BE2C (cell line): ENCODE measurements around the gene PARD3B.
A peak's percentile ranks its signal among the peaks of the same experiment; 100 is the strongest.

Experiments used
- DNase-seq: peaks from one replicate; pipeline ENCODE4 v3.0.0-alpha.2; 2020
- H3K27me3 ChIP-seq: fragments of 250-450 bp; sonication (Bioruptor Pico); 2 replicates; pipeline ENCODE4 v1.5.1; 2020; ENCODE audit warnings: mild to moderate bottlenecking
- H3K36me3 ChIP-seq: fragments of 250-450 bp; sonication (Bioruptor Pico); 2 replicates; pipeline ENCODE4 v1.5.1; 2020; ENCODE audit warnings: mild to moderate bottlenecking
- H3K4me1 ChIP-seq: fragments of 250-450 bp; sonication (Bioruptor Pico); 2 replicates; pipeline ENCODE4 v1.5.1; 2020
- H3K4me3 ChIP-seq: 2 replicates; pipeline ENCODE4 v1.5.1; 2011; ENCODE audit warnings: low read depth, low read length
- H3K9me3 ChIP-seq: fragments of 250-450 bp; sonication (Bioruptor Pico); 2 replicates; pipeline ENCODE4 v1.5.1; 2020
- CTCF ChIP-seq: IDR thresholded peaks from 2 replicates; pipeline ENCODE4 v1.5.1; 2012; ENCODE audit warnings: mild to moderate bottlenecking, low read depth, low read length

Gene PARD3B

GRCh38 chr2:205261516-205262020 is 716.3 kb downstream of the PARD3B start:
- Histone ChIP-seq H3K27me3 (no peaks in the 10 kb centered on the region), H3K36me3 (no peaks in the 10 kb centered on the region), H3K4me3 (no peak overlapping the region), H3K4me1 (no peaks in the 10 kb centered on the region), H3K9me3 (no peaks in the 10 kb centered on the region)
- no peak for DNase-seq
- no peak for TF ChIP-seq CTCF

GRCh38 chr2:205267323-205267722 is 722.0 kb downstream of the PARD3B start:
- no peaks in the 10 kb centered on the region for H3K27me3 ChIP-seq

GRCh38 chr2:205270689-205271088 is 725.4 kb downstream of the PARD3B start:
- Histone ChIP-seq H3K4me1 (no peaks in the 10 kb centered on the region), H3K9me3 (no peaks in the 10 kb centered on the region), H3K4me3 (no peak overlapping the region), H3K27me3 (no peaks in the 10 kb centered on the region), H3K36me3 (no peaks in the 10 kb centered on the region)
- DNase-seq = no peak
- no peak for TF ChIP-seq CTCF

More at GRCh38 chr2:205267323-205267722, 722.0 kb downstream of the PARD3B start:
- no peaks in the 10 kb centered on the region for H3K36me3 ChIP-seq
- H3K4me1 ChIP-seq = no peaks in the 10 kb centered on the region
- no peaks in the 10 kb centered on the region for H3K9me3 ChIP-seq
- TF ChIP-seq CTCF = no peak
- no peak for DNase-seq
- H3K4me3 ChIP-seq = no peak overlapping the region

- Histone ChIP-seq H3K9me3 (no peaks in the 10 kb centered on the region), H3K4me1 (no peaks in the 10 kb centered on the region), H3K4me3 (no peak overlapping the region)
Measured at GRCh38 chr2:205273148-205273547, 727.9 kb downstream of the PARD3B start.

GRCh38 chr2:205273627-205274026 is 728.4 kb downstream of the PARD3B start:
- no peak for TF ChIP-seq CTCF
- Histone ChIP-seq H3K27me3 (no peaks in the 10 kb centered on the region), H3K4me1 (no peaks in the 10 kb centered on the region), H3K9me3 (no peaks in the 10 kb centered on the region), H3K36me3 (no peaks in the 10 kb centered on the region), H3K4me3 (no peak overlapping the region)
- DNase-seq = peak; percentile 24

More at GRCh38 chr2:205273148-205273547, 727.9 kb downstream of the PARD3B start:
- Histone ChIP-seq H3K36me3 (no peaks in the 10 kb centered on the region), H3K27me3 (no peaks in the 10 kb centered on the region)
- no peak for DNase-seq
- TF ChIP-seq CTCF = no peak

- H3K4me3 ChIP-seq = no peak overlapping the region
- no peaks in the 10 kb centered on the region for H3K36me3 ChIP-seq
- no peak for TF ChIP-seq CTCF
- no peak for DNase-seq
- no peaks in the 10 kb centered on the region for H3K27me3 ChIP-seq
- no peaks in the 10 kb centered on the region for H3K4me1 ChIP-seq
- H3K9me3 ChIP-seq = no peaks in the 10 kb centered on the region
Measured at GRCh38 chr2:205274801-205275200, 729.5 kb downstream of the PARD3B start.
